HG03159 (cell line): ENCODE data around the gene CDRT4.
"Not testable (repeated sequence)": the region's sequence is repeated elsewhere in the genome, so short reads cannot be mapped to it uniquely, and the experiment has no call there.

Experiments
- ATAC-seq: cut with Tn5 transposase; IDR thresholded peaks from one replicate; pipeline ENCODE4 v1.9.1; 2021; ENCODE audit warnings: mild to moderate bottlenecking, moderate library complexity; ENCODE audit not compliant: unreplicated experiment

Gene CDRT4

GRCh38 chr17:15467592-15467991 is at the start of gene CDRT4:
Gene CDRT4, minus strand, starts transcription at chr17:15467621. Its CDS starts 27,383 bp downstream, at chr17:15440238.
- ATAC-seq, result no peak

GRCh38 chr17:15516150-15516549 is 48.7 kb upstream of the CDRT4 start:
- no peak for ATAC-seq

GRCh38 chr17:15514469-15514868 is 47.0 kb upstream of the CDRT4 start:
- ATAC-seq, result no peak

GRCh38 chr17:15513856-15514459 is 46.5 kb upstream of the CDRT4 start:
- ATAC-seq, result no peak

- ATAC-seq, result no peak
Observed at GRCh38 chr17:15513058-15513791, 45.8 kb upstream of the CDRT4 start.

- no peak for ATAC-seq
Observed at GRCh38 chr17:15512071-15512709, 44.8 kb upstream of the CDRT4 start.

- no peak for ATAC-seq
Observed at GRCh38 chr17:15511142-15511541, 43.7 kb upstream of the CDRT4 start.

GRCh38 chr17:15510361-15510760 is 42.9 kb upstream of the CDRT4 start:
- no peak for ATAC-seq

GRCh38 chr17:15509095-15509494 is 41.7 kb upstream of the CDRT4 start:
- ATAC-seq, result no peak

GRCh38 chr17:15508466-15508865 is 41.0 kb upstream of the CDRT4 start:
- no peak for ATAC-seq

- no peak for ATAC-seq
Observed at GRCh38 chr17:15507896-15508295, 40.5 kb upstream of the CDRT4 start.

GRCh38 chr17:15507001-15507400 is 39.6 kb upstream of the CDRT4 start:
- no peak for ATAC-seq

- ATAC-seq, result not testable (repeated sequence)
Observed at GRCh38 chr17:15505708-15506107, 38.3 kb upstream of the CDRT4 start.

- ATAC-seq, result no peak
Observed at GRCh38 chr17:15503731-15504130, 36.3 kb upstream of the CDRT4 start.

- ATAC-seq, result peak; percentile 85
Observed at GRCh38 chr17:15502369-15503112, 35.1 kb upstream of the CDRT4 start.

GRCh38 chr17:15501793-15502192 is 34.4 kb upstream of the CDRT4 start:
- no peak for ATAC-seq

GRCh38 chr17:15501282-15501681 is 33.9 kb upstream of the CDRT4 start:
- no peak for ATAC-seq

GRCh38 chr17:15498107-15498506 is 30.7 kb upstream of the CDRT4 start:
- no peak for ATAC-seq

GRCh38 chr17:15496735-15497670 is 29.6 kb upstream of the CDRT4 start:
- ATAC-seq, result no peak

- no peak for ATAC-seq
Observed at GRCh38 chr17:15494821-15495220, 27.4 kb upstream of the CDRT4 start.
